Measurements from ENCODE around the gene DPY30.

GRCh38 chr2:32061973-32062861 lies 22.6 kb upstream of the DPY30 start:
- TF ChIP-seq CTCF (IDR thresholded peaks at IDR 0.05) (no peak), ZFX (IDR thresholded peaks at IDR 0.05; ENCODE audit: borderline replicate concordance) (no peak)

All from 22Rv1 (cell line).